GM23248 (cell line): ENCODE data around the gene CD93. TPM values are rescaled to one million over a fixed set of nuclear protein-coding genes. Genes with fewer than 3 reads are reported as not detected.

Source experiments
- DNase-seq: peaks from one replicate; pipeline ENCODE4 v3.0.0-alpha.2; 2015
- H2AFZ ChIP-seq: fragments of 200-600 bp; sonication (generic); 2 replicates; pipeline ENCODE4 v1.6.1; 2016; ENCODE audit warnings: antibody characterized with exemption
- H3F3A ChIP-seq: fragments of 200-600 bp; sonication (generic); 2 replicates; pipeline ENCODE4 v1.6.1; 2016; ENCODE audit warnings: mild to moderate bottlenecking, antibody characterized with exemption, mixed run types; ENCODE audit not compliant: insufficient read depth
- H3K27ac ChIP-seq: fragments of 200-600 bp; sonication (generic); 2 replicates; pipeline ENCODE4 v1.5.1; 2016; ENCODE audit warnings: mild to moderate bottlenecking
- H3K27me3 ChIP-seq: fragments of 200-600 bp; sonication (generic); replicated peaks from 2 replicates; pipeline ENCODE4 v1.6.1; 2016; ENCODE audit warnings: mild to moderate bottlenecking; ENCODE audit not compliant: insufficient read depth
- H3K36me3 ChIP-seq: fragments of 200-600 bp; sonication (generic); 2 replicates; pipeline ENCODE4 v1.6.1; 2016; ENCODE audit warnings: low read depth, mild to moderate bottlenecking
- H3K4me1 ChIP-seq: fragments of 200-600 bp; sonication (generic); 2 replicates; pipeline ENCODE4 v1.6.1; 2016; ENCODE audit warnings: mild to moderate bottlenecking; ENCODE audit not compliant: insufficient read depth
- H3K4me2 ChIP-seq: fragments of 200-600 bp; sonication (generic); one replicate; pipeline ENCODE4 v1.6.1; 2016; ENCODE audit warnings: mild to moderate bottlenecking; ENCODE audit not compliant: unreplicated experiment
- H3K4me3 ChIP-seq: fragments of 200-600 bp; sonication (generic); 2 replicates; pipeline ENCODE4 v1.5.1; 2016; ENCODE audit warnings: mild to moderate bottlenecking
- H3K79me2 ChIP-seq: fragments of 200-600 bp; sonication (generic); 2 replicates; pipeline ENCODE4 v1.6.1; 2016; ENCODE audit warnings: mild to moderate bottlenecking; ENCODE audit not compliant: insufficient read depth
- H3K9ac ChIP-seq: fragments of 200-600 bp; sonication (generic); 2 replicates; pipeline ENCODE4 v1.6.1; 2016; ENCODE audit warnings: mild to moderate bottlenecking
- H3K9me2 ChIP-seq: fragments of 200-600 bp; sonication (generic); 2 replicates; pipeline ENCODE4 v1.6.1; 2016; ENCODE audit warnings: mixed run types, mild to moderate bottlenecking, moderate library complexity; ENCODE audit not compliant: insufficient read depth
- H3K9me3 ChIP-seq: fragments of 200-600 bp; sonication (generic); one replicate; pipeline ENCODE4 v1.6.1; 2017; ENCODE audit warnings: low read depth
- H4K20me1 ChIP-seq: fragments of 200-600 bp; sonication (generic); 2 replicates; pipeline ENCODE4 v1.6.0; 2016; ENCODE audit not compliant: insufficient read depth
- EZH2 ChIP-seq: fragments of 200-600 bp; sonication (generic); IDR thresholded peaks from 2 replicates; pipeline ENCODE4 v1.6.1; 2018; ENCODE audit warnings: antibody characterized with exemption, mild to moderate bottlenecking; ENCODE audit not compliant: insufficient read depth, poor library complexity, severe bottlenecking
- EZH2phosphoT487 ChIP-seq: fragments of 200-600 bp; sonication (generic); IDR thresholded peaks from 2 replicates; pipeline ENCODE4 v1.6.1; 2018; ENCODE audit warnings: antibody characterized with exemption, moderate library complexity, mild to moderate bottlenecking, low read depth; ENCODE audit not compliant: insufficient read depth
- WGBS, 2 experiments: methylation state at CpG; one replicate each; pipeline ENCODE4 v1.1.6; 2015 to 2017; ENCODE audit warnings: low lambda C conversion rate in 2 of 2, low coverage in 1 of 2; ENCODE audit errors: missing lambda C conversion rate in 2 of 2; 5-methylcytosine and 5-hydroxymethylcytosine counted together
- in situ Hi-C: fragments of 300-500 bp; cut with MboI; formaldehyde crosslinking; loops from 2 replicates; pipeline ENCODE4 v1.15.0; 2020
- polyA plus RNA-seq: library from polyadenylated mRNA; unstranded; fragments of >200 nt; fragmentation: Nextera tagmentation; extraction: Ambion mirVana; gene quantifications from 2 replicates; pipeline ENCODE4 v1.2.1, GENCODE V29; 2016
- total RNA-seq: library from RNA; depleted of rRNA; stranded (reverse); fragments of >200 nt; shearing (Covaris generic); gene quantifications from 2 replicates; pipeline ENCODE4 v1.2.3, GENCODE V29; 2014

The CD93 gene
- total and polyA plus RNA-seq, 2 experiments from 2014 or later: 0.03 TPM; not detected in 1

GRCh38 chr20:23071996-23072395 lies 14.1 kb downstream of the CD93 start:
- no peaks in the 10 kb centered on the region for H3K27me3 ChIP-seq

GRCh38 chr20:23071398-23071797 lies 14.7 kb downstream of the CD93 start:
- no peak overlapping the region for H3K9ac ChIP-seq
- H3K4me1 ChIP-seq: no peaks in the 10 kb centered on the region
- TF ChIP-seq EZH2phosphoT487 (no peak), EZH2 (no peak)
- H3K9me3 ChIP-seq: no peaks in the 10 kb centered on the region
- H3K27ac ChIP-seq: no peak overlapping the region
- H3K9me2 ChIP-seq: no peaks in the 10 kb centered on the region
- no peaks in the 10 kb centered on the region for H4K20me1 ChIP-seq
- no peaks in the 10 kb centered on the region for H3F3A ChIP-seq
- 62 to 64% methylated on average over 3 of the region's 3 CpGs for WGBS, 2 experiments
- in situ Hi-C loops: loop anchor here (25.0 kb wide), 1 partner anchor 166 kb away; no protein-coding TSS in a partner anchor
- no peak for DNase-seq
- no peak overlapping the region for H3K4me2 ChIP-seq
- H3K4me3 ChIP-seq: no peak overlapping the region
- H3K27me3 ChIP-seq: no peaks in the 10 kb centered on the region
- H3K79me2 ChIP-seq: no peaks in the 10 kb centered on the region
- no peaks in the 10 kb centered on the region for H3K36me3 ChIP-seq
- no peak overlapping the region for H2AFZ ChIP-seq

More at GRCh38 chr20:23071996-23072395, 14.1 kb downstream of the CD93 start:
- Histone ChIP-seq H3K4me3 (no peak overlapping the region), H3K36me3 (no peaks in the 10 kb centered on the region), H3K9ac (no peak overlapping the region), H3K4me2 (no peak overlapping the region), H3K9me2 (no peaks in the 10 kb centered on the region), H3K27ac (no peak overlapping the region), H2AFZ (no peak overlapping the region), H3K9me3 (no peaks in the 10 kb centered on the region), H3K79me2 (no peaks in the 10 kb centered on the region), H3K4me1 (no peaks in the 10 kb centered on the region), H4K20me1 (no peaks in the 10 kb centered on the region), H3F3A (no peaks in the 10 kb centered on the region)
- DNase-seq: no peak
- WGBS, 2 experiments: 71 to 78% methylated on average over 4 of the region's 4 CpGs
- TF ChIP-seq EZH2phosphoT487 (no peak), EZH2 (no peak)
- in situ Hi-C loops: loop anchor here (25.0 kb wide), 1 partner anchor 165 kb away; no protein-coding TSS in a partner anchor

- Histone ChIP-seq H3K4me3 (no peak overlapping the region), H3K27ac (no peak overlapping the region), H2AFZ (no peak overlapping the region), H3K9me2 (no peaks in the 10 kb centered on the region), H3F3A (no peaks in the 10 kb centered on the region), H3K4me2 (no peak overlapping the region), H3K9me3 (no peaks in the 10 kb centered on the region), H3K9ac (no peak overlapping the region), H3K79me2 (no peaks in the 10 kb centered on the region), H3K27me3 (no peaks in the 10 kb centered on the region), H3K4me1 (no peaks in the 10 kb centered on the region), H4K20me1 (no peaks in the 10 kb centered on the region), H3K36me3 (no peaks in the 10 kb centered on the region)
- in situ Hi-C loops: loop anchor here (25.0 kb wide), 1 partner anchor 168 kb away; no protein-coding TSS in a partner anchor
- DNase-seq: no peak
- 46 to 55% methylated on average over 2 of the region's 2 CpGs for WGBS, 2 experiments
- no peak for TF ChIP-seq EZH2
- TF ChIP-seq EZH2phosphoT487: no peak
Measured at GRCh38 chr20:23069108-23069507, 17.0 kb downstream of the CD93 start.

DNA sequence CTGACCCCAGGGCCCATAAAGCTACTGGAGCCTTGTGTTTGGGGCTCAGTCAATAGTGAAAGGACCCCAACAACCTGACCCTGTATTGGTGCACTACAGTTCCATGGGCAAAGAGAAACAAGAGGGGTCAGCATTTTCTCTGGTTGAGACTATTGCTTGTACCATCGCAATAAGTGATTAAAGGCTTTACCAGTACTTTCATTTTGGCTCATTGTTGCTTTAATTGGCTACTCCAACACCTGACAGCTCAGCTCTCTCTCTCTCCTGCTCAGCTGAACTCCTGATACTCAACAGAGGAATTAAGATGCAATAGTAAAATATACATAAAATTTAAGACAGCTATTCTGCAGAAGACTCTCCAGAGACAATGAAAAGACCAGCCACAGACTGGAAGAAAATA lies 17.8 kb downstream of the CD93 start:
- DNase-seq: no peak
- Histone ChIP-seq H3K27me3 (no peaks in the 10 kb centered on the region), H3K9me3 (no peaks in the 10 kb centered on the region), H3K4me2 (no peak overlapping the region), H3K36me3 (no peaks in the 10 kb centered on the region), H3K9me2 (no peaks in the 10 kb centered on the region), H3K4me1 (no peaks in the 10 kb centered on the region), H4K20me1 (no peaks in the 10 kb centered on the region), H3K27ac (no peak overlapping the region), H3K79me2 (no peaks in the 10 kb centered on the region), H2AFZ (no peak overlapping the region), H3K9ac (no peak overlapping the region), H3F3A (no peaks in the 10 kb centered on the region), H3K4me3 (no peak overlapping the region)
- TF ChIP-seq EZH2: no peak
- TF ChIP-seq EZH2phosphoT487: no peak
- in situ Hi-C loops: loop anchor here (25.0 kb wide), 1 partner anchor 169 kb away; no protein-coding TSS in a partner anchor
- 92 to 95% methylated on average over 1 of the region's 1 CpG for WGBS, 2 experiments

DNA sequence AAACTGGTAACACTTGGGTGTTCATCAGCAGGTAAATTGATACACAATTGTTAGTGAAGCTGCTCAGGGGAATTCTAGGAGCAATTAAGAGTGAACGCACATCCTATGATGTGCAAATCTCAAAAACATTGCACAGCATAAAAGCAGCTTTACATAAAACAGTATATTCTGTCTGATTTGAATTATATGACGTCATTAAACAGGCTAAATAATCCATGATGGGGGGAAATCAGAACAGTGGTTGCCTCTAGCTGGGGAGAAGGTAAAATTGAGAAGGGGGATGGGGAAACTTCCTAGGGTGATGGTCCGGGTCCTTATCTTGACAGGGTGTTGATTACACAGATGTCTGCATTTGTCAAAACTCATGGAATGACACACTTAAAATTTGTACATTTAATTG lies 19.4 kb downstream of the CD93 start:
- no peaks in the 10 kb centered on the region for H3K9me2 ChIP-seq
- H3K4me1 ChIP-seq: peaks cover 2% of the 10 kb centered on the region
- H3K9me3 ChIP-seq: no peaks in the 10 kb centered on the region
- H2AFZ ChIP-seq: no peak overlapping the region
- no peaks in the 10 kb centered on the region for H4K20me1 ChIP-seq
- H3K27me3 ChIP-seq: no peaks in the 10 kb centered on the region
- DNase-seq: no peak
- H3F3A ChIP-seq: peaks cover 2% of the 10 kb centered on the region
- H3K79me2 ChIP-seq: no peaks in the 10 kb centered on the region
- no peak overlapping the region for H3K4me3 ChIP-seq
- no peak overlapping the region for H3K27ac ChIP-seq
- in situ Hi-C loops: loop anchor here (25.0 kb wide), 1 partner anchor 171 kb away; no protein-coding TSS in a partner anchor
- no peak overlapping the region for H3K9ac ChIP-seq
- TF ChIP-seq EZH2phosphoT487 (no peak), EZH2 (no peak)
- H3K36me3 ChIP-seq: no peaks in the 10 kb centered on the region
- H3K4me2 ChIP-seq: no peak overlapping the region
- 73% methylated on average over 3 of the region's 3 CpGs for WGBS, 2 experiments
